HepG2 (cell line): Measurements from ENCODE around the gene ASB16. TPM values are rescaled to one million over a fixed set of nuclear protein-coding genes. Genes with fewer than 3 reads are reported as not detected.

Experiments
- DNMT1 ChIP-seq: sonication (generic); formaldehyde crosslinking; IDR thresholded peaks from 2 replicates; pipeline ENCODE4 v1.5.1; 2020; ENCODE audit warnings: mild to moderate bottlenecking, missing genetic modification reagents
- GABPB1 ChIP-seq: IDR thresholded peaks from 2 replicates; pipeline ENCODE4 v1.6.1; 2016; ENCODE audit warnings: mild to moderate bottlenecking, missing genetic modification reagents, moderate library complexity, missing compliant biosample characterization
- GTF3A ChIP-seq: sonication (generic); formaldehyde crosslinking; conservative IDR thresholded peaks from 2 replicates; pipeline ENCODE4 v1.4.0; 2020; ENCODE audit warnings: mild to moderate bottlenecking, missing genetic modification reagents
- HCFC1 ChIP-seq: fragments of 150-350 bp; IDR thresholded peaks from 2 replicates; pipeline ENCODE4 v1.6.1; 2014; ENCODE audit warnings: low read depth, low read length
- MATR3 ChIP-seq: sonication (generic); formaldehyde crosslinking; IDR thresholded peaks from 2 replicates; pipeline ENCODE4 v1.4.0; 2020; ENCODE audit warnings: missing genetic modification reagents
- MIXL1 ChIP-seq: IDR thresholded peaks from 2 replicates; pipeline ENCODE4 v1.6.1; 2016
- MLXIP ChIP-seq: sonication (generic); formaldehyde crosslinking; IDR thresholded peaks from 2 replicates; pipeline ENCODE4 v1.9.0; 2021; ENCODE audit warnings: missing genetic modification reagents, borderline replicate concordance
- NCOA5 ChIP-seq: sonication (generic); formaldehyde crosslinking; IDR thresholded peaks from 2 replicates; pipeline ENCODE4 v1.4.0; 2020; ENCODE audit warnings: missing genetic modification reagents
- NFE2L1 ChIP-seq: sonication (generic); formaldehyde crosslinking; IDR thresholded peaks from 2 replicates; pipeline ENCODE4 v1.4.0; 2020; ENCODE audit warnings: missing genetic modification reagents, mild to moderate bottlenecking, borderline replicate concordance
- NFE2L2 ChIP-seq: fragments of 150-350 bp; IDR thresholded peaks from 2 replicates; pipeline ENCODE4 v1.6.1; 2014; ENCODE audit warnings: low read length
- NR2F2 ChIP-seq: IDR thresholded peaks from 2 replicates; pipeline ENCODE4 v1.6.1; 2012; ENCODE audit warnings: low read depth, inconsistent platforms, borderline replicate concordance
- PHF20 ChIP-seq: sonication (generic); formaldehyde crosslinking; IDR thresholded peaks from 2 replicates; pipeline ENCODE4 v1.5.0; 2020; ENCODE audit warnings: mild to moderate bottlenecking, missing genetic modification reagents
- SAP130 ChIP-seq: IDR thresholded peaks from 2 replicates; pipeline ENCODE4 v1.6.1; 2016; ENCODE audit warnings: low read depth
- TEAD2 ChIP-seq: sonication (generic); formaldehyde crosslinking; IDR thresholded peaks from 2 replicates; pipeline ENCODE4 v1.9.0; 2021; ENCODE audit warnings: missing genetic modification reagents
- TEAD3 ChIP-seq: optimal IDR thresholded peaks from 2 replicates; pipeline ENCODE3; 2016; ENCODE audit warnings: borderline replicate concordance
- TRAFD1 ChIP-seq: sonication (generic); formaldehyde crosslinking; IDR thresholded peaks from 2 replicates; pipeline ENCODE4 v1.5.1; 2020; ENCODE audit warnings: missing genetic modification reagents, mild to moderate bottlenecking, borderline replicate concordance
- ZBTB20 ChIP-seq: sonication (generic); formaldehyde crosslinking; IDR thresholded peaks from 2 replicates; pipeline ENCODE4 v1.8.1; 2023; ENCODE audit warnings: missing genetic modification reagents, low read depth, mild to moderate bottlenecking, borderline replicate concordance
- ZNF34 ChIP-seq: sonication (generic); formaldehyde crosslinking; IDR thresholded peaks from 2 replicates; pipeline ENCODE4 v1.4.0; 2020; ENCODE audit warnings: mild to moderate bottlenecking, missing genetic modification reagents, borderline replicate concordance
- ZNF549 ChIP-seq: sonication (generic); formaldehyde crosslinking; IDR thresholded peaks from 2 replicates; pipeline ENCODE4 v1.5.0; 2020; ENCODE audit warnings: missing genetic modification reagents
- polyA plus RNA-seq, 8 experiments: library from polyadenylated mRNA; depleted of rRNA in 3 of 8; stranded (reverse) in 7 of 8; unstranded in 1 of 8; fragments of >200 nt; fragmentation: Illumina TruSeq in 4 of 8; extraction: Trizol in 4 of 8; gene quantifications; 2 replicates each; pipeline versions ENCODE4 v1.2.1 to v1.2.3, GENCODE V29; 2011 to 2016; ENCODE audit warnings: low read depth in 4 of 8, missing spikeins in 1 of 8, mixed read lengths in 1 of 8; ENCODE audit not compliant: insufficient read depth in 1 of 8
- total RNA-seq, 5 experiments: library from RNA; depleted of rRNA; stranded (reverse); fragments of >200 nt; fragmentation: Illumina TruSeq; extraction: Trizol; gene quantifications; 2 replicates each; pipeline ENCODE4 v1.2.3, GENCODE V29; 2016; ENCODE audit warnings: low read depth in 1 of 5
- TF ChIP-seq, protein P1 (sequence below): sonication (generic); formaldehyde crosslinking; IDR thresholded peaks from 2 replicates; pipeline ENCODE4 v1.5.0; 2020; ENCODE audit warnings: mild to moderate bottlenecking, missing genetic modification reagents
- TF ChIP-seq, protein P2 (sequence below): sonication (generic); formaldehyde crosslinking; IDR thresholded peaks from 2 replicates; pipeline ENCODE4 v1.8.1; 2023; ENCODE audit warnings: mild to moderate bottlenecking, missing genetic modification reagents
- TF ChIP-seq, protein P3 (sequence below): IDR thresholded peaks from 2 replicates; pipeline ENCODE4 v1.6.1; 2016; ENCODE audit warnings: control low read depth

ASB16 gene
- total and polyA plus RNA-seq, 2 of the 13 experiments (the other 11 are each of a cell fraction or from before 2014, with no cell fraction given), result 0.07 TPM; not detected in 1

GRCh38 chr17:44133918-44134476 lies 36.5 kb upstream of the ASB16 start (continued):
- TF ChIP-seq, protein P1, sequence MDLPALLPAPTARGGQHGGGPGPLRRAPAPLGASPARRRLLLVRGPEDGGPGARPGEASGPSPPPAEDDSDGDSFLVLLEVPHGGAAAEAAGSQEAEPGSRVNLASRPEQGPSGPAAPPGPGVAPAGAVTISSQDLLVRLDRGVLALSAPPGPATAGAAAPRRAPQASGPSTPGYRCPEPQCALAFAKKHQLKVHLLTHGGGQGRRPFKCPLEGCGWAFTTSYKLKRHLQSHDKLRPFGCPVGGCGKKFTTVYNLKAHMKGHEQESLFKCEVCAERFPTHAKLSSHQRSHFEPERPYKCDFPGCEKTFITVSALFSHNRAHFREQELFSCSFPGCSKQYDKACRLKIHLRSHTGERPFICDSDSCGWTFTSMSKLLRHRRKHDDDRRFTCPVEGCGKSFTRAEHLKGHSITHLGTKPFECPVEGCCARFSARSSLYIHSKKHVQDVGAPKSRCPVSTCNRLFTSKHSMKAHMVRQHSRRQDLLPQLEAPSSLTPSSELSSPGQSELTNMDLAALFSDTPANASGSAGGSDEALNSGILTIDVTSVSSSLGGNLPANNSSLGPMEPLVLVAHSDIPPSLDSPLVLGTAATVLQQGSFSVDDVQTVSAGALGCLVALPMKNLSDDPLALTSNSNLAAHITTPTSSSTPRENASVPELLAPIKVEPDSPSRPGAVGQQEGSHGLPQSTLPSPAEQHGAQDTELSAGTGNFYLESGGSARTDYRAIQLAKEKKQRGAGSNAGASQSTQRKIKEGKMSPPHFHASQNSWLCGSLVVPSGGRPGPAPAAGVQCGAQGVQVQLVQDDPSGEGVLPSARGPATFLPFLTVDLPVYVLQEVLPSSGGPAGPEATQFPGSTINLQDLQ (CRISPR knock-in tag), result no peak
- no peak for TF ChIP-seq ZNF549 (CRISPR knock-in tag)
- TF ChIP-seq TEAD3, result peak; percentile 87
- TF ChIP-seq, protein P2, sequence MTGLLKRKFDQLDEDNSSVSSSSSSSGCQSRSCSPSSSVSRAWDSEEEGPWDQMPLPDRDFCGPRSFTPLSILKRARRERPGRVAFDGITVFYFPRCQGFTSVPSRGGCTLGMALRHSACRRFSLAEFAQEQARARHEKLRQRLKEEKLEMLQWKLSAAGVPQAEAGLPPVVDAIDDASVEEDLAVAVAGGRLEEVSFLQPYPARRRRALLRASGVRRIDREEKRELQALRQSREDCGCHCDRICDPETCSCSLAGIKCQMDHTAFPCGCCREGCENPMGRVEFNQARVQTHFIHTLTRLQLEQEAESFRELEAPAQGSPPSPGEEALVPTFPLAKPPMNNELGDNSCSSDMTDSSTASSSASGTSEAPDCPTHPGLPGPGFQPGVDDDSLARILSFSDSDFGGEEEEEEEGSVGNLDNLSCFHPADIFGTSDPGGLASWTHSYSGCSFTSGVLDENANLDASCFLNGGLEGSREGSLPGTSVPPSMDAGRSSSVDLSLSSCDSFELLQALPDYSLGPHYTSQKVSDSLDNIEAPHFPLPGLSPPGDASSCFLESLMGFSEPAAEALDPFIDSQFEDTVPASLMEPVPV (CRISPR knock-in tag), result no peak
- peak; percentile 79 for TF ChIP-seq MIXL1
- peak; percentile 82; the same call in 1 of the 2 replicates for TF ChIP-seq TRAFD1
- no peak for TF ChIP-seq ZNF34 (CRISPR knock-in tag)
- TF ChIP-seq HCFC1, result no peak
- TF ChIP-seq DNMT1 (CRISPR knock-in tag), result no peak
- no peak for TF ChIP-seq MLXIP (CRISPR knock-in tag)
- TF ChIP-seq MATR3 (CRISPR knock-in tag), result no peak
- no peak for TF ChIP-seq GTF3A (CRISPR knock-in tag)
- peak; percentile 53; the same call in 1 of the 2 replicates for TF ChIP-seq NR2F2
- TF ChIP-seq SAP130, result peak; percentile 82
- peak; percentile 69; the same call in 1 of the 2 replicates for TF ChIP-seq ZBTB20
- no peak for TF ChIP-seq TEAD2
- peak; percentile 52 for TF ChIP-seq GABPB1
- TF ChIP-seq NFE2L2, result no peak
- TF ChIP-seq NCOA5 (CRISPR knock-in tag), result no peak
- no peak for TF ChIP-seq NFE2L1 (CRISPR knock-in tag)
- no peak; the same call in 1 of the 2 replicates for TF ChIP-seq PHF20 (CRISPR knock-in tag)
- TF ChIP-seq, protein P3, sequence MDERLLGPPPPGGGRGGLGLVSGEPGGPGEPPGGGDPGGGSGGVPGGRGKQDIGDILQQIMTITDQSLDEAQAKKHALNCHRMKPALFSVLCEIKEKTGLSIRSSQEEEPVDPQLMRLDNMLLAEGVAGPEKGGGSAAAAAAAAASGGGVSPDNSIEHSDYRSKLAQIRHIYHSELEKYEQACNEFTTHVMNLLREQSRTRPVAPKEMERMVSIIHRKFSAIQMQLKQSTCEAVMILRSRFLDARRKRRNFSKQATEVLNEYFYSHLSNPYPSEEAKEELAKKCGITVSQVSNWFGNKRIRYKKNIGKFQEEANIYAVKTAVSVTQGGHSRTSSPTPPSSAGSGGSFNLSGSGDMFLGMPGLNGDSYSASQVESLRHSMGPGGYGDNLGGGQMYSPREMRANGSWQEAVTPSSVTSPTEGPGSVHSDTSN (CRISPR knock-in tag), result no peak
